ENCODE results near the gene FTCD. TPM values are rescaled to one million over a fixed set of nuclear protein-coding genes. Genes with fewer than 3 reads are reported as not detected.

FTCD gene
- total and polyA plus RNA-seq, 2 experiments from 2014 or later, result 18.9 to 27.4 TPM

GRCh38 chr21:46168238-46168637, 12.9 kb upstream of the FTCD start:
- H3K27me3 ChIP-seq, result no peaks in the 10 kb centered on the region
- H3K9me3 ChIP-seq (ENCODE audit: low read depth), result no peaks in the 10 kb centered on the region
- H3K4me3 ChIP-seq, result no peak overlapping the region
- H3K4me1 ChIP-seq (ENCODE audit: low read depth), result no peaks in the 10 kb centered on the region
- no peak overlapping the region for H3K27ac ChIP-seq
- TF ChIP-seq CTCF (IDR thresholded peaks at IDR 0.05; ENCODE audit: low read depth, low read length), result no peak
- no peak for DNase-seq (ENCODE audit: low read depth in 1 of 2, low spot score in 1 of 2)
- no peaks in the 10 kb centered on the region for H3K36me3 ChIP-seq

GRCh38 chr21:46165098-46165497, 9.7 kb upstream of the FTCD start:
- H3K4me3 ChIP-seq, result no peak overlapping the region
- H3K36me3 ChIP-seq, result no peaks in the 10 kb centered on the region
- H3K27me3 ChIP-seq, result no peaks in the 10 kb centered on the region
- H3K27ac ChIP-seq, result no peak overlapping the region
- H3K9me3 ChIP-seq (ENCODE audit: low read depth), result no peaks in the 10 kb centered on the region
- no peak for DNase-seq (ENCODE audit: low read depth in 1 of 2, low spot score in 1 of 2)
- H3K4me1 ChIP-seq (ENCODE audit: low read depth), result no peaks in the 10 kb centered on the region
- TF ChIP-seq CTCF (IDR thresholded peaks at IDR 0.05; ENCODE audit: low read depth, low read length), result no peak

- TF ChIP-seq CTCF (IDR thresholded peaks at IDR 0.05; ENCODE audit: low read depth, low read length), result no peak
Observed at GRCh38 chr21:46163380-46163779, 8.0 kb upstream of the FTCD start.

GRCh38 chr21:46161633-46162592, 6.5 kb upstream of the FTCD start:
- Histone ChIP-seq H3K36me3 (no peaks in the 10 kb centered on the region), H3K4me1 (ENCODE audit: low read depth) (no peaks in the 10 kb centered on the region), H3K9me3 (ENCODE audit: low read depth) (no peaks in the 10 kb centered on the region), H3K27ac (no peak overlapping the region), H3K4me3 (no peak overlapping the region), H3K27me3 (no peaks in the 10 kb centered on the region)
- no peak for TF ChIP-seq CTCF (IDR thresholded peaks at IDR 0.05; ENCODE audit: low read depth, low read length)
- DNase-seq (ENCODE audit: low read depth in 1 of 2, low spot score in 1 of 2), result no peak

More at GRCh38 chr21:46163380-46163779, 8.0 kb upstream of the FTCD start:
- Histone ChIP-seq H3K36me3 (no peaks in the 10 kb centered on the region), H3K9me3 (ENCODE audit: low read depth) (no peaks in the 10 kb centered on the region), H3K4me3 (no peak overlapping the region), H3K27ac (no peak overlapping the region), H3K4me1 (ENCODE audit: low read depth) (no peaks in the 10 kb centered on the region), H3K27me3 (no peaks in the 10 kb centered on the region)
- DNase-seq (ENCODE audit: low read depth in 1 of 2, low spot score in 1 of 2), result no peak

- Histone ChIP-seq H3K36me3 (no peaks in the 10 kb centered on the region), H3K4me1 (ENCODE audit: low read depth) (peaks cover 1% of the 10 kb centered on the region), H3K4me3 (no peak overlapping the region), H3K9me3 (ENCODE audit: low read depth) (no peaks in the 10 kb centered on the region), H3K27ac (no peak overlapping the region), H3K27me3 (no peaks in the 10 kb centered on the region)
- TF ChIP-seq CTCF (IDR thresholded peaks at IDR 0.05; ENCODE audit: low read depth, low read length), result no peak
- peak in 1 of 2 donors; percentile 43 for DNase-seq (ENCODE audit: low read depth in 1 of 2, low spot score in 1 of 2)
Observed at GRCh38 chr21:46160907-46161632, 5.7 kb upstream of the FTCD start.
